H1 (cell line): ENCODE results near the gene TNPO3. TPM values are rescaled to one million over a fixed set of nuclear protein-coding genes. Genes with fewer than 3 reads are reported as not detected.

Experiments
- CTCF ChIA-PET: fragments of 300-600 bp; sonication (Branson Sonifier 250); formaldehyde crosslinking; loops from one replicate; lab custom pipeline; 2021; ENCODE audit not compliant: partially characterized antibody; lab: Charles Lee
- POLR2A ChIA-PET: fragments of 300-600 bp; sonication (Branson Sonifier 250); formaldehyde crosslinking; loops from one replicate; lab custom pipeline; 2021; ENCODE audit warnings: inconsistent platforms; ENCODE audit not compliant: partially characterized antibody; lab: Charles Lee
- DNase-seq, 2 experiments: peaks; one replicate each; pipeline versions ENCODE4 v3.0.0 to v3.0.0-alpha.2; 2010 to 2022; ENCODE audit warnings: low spot score in 2 of 2, low read depth in 1 of 2, mixed read lengths in 1 of 2
- FAIRE-seq: peaks from 2 replicates; lab custom pipeline; 2011; peaks lifted over from hg19 to GRCh38; lab: Jason Lieb, UNC
- H2AFZ ChIP-seq: 2 replicates; pipeline ENCODE4 v1.8.1; 2012; ENCODE audit warnings: low read length, inconsistent platforms
- H2AK5ac ChIP-seq: 2 replicates; pipeline ENCODE4 v1.6.1; 2013; ENCODE audit warnings: low read depth, low read length
- H2BK120ac ChIP-seq: replicated peaks from 2 replicates; pipeline ENCODE3; 2013; ENCODE audit warnings: low read depth, low read length, inconsistent platforms
- H2BK12ac ChIP-seq: 2 replicates; pipeline ENCODE4 v1.6.1; 2013; ENCODE audit warnings: low read depth, low read length
- H2BK15ac ChIP-seq: 2 replicates; pipeline ENCODE4 v1.6.1; 2013; ENCODE audit warnings: low read length
- H2BK20ac ChIP-seq: 2 replicates; pipeline ENCODE4 v1.6.1; 2013; ENCODE audit warnings: low read length
- H2BK5ac ChIP-seq: 2 replicates; pipeline ENCODE4 v1.6.1; 2013; ENCODE audit warnings: low read depth, low read length
- H3K14ac ChIP-seq: 2 replicates; pipeline ENCODE4 v1.6.1; 2013; ENCODE audit warnings: inconsistent platforms; ENCODE audit not compliant: insufficient read length
- H3K18ac ChIP-seq: 2 replicates; pipeline ENCODE4 v1.6.1; 2013; ENCODE audit warnings: low read length; ENCODE audit errors: extremely low read depth
- H3K23ac ChIP-seq: 2 replicates; pipeline ENCODE4 v1.6.1; 2013; ENCODE audit warnings: inconsistent platforms; ENCODE audit not compliant: insufficient read length
- H3K23me2 ChIP-seq: 2 replicates; pipeline ENCODE4 v1.6.1; 2013; ENCODE audit warnings: low read depth, low read length
- H3K27ac ChIP-seq: 2 replicates; pipeline ENCODE4 v1.6.1; 2011; ENCODE audit warnings: low read depth, low read length, inconsistent platforms
- H3K27me3 ChIP-seq, 4 experiments: replicated peaks in 1 of 4; 1 replicate in 1 of 4; 2 replicates in 3 of 4; pipeline versions ENCODE4 v1.6.1 to v1.8.1; 2011 to 2013; ENCODE audit warnings: low read length in 3 of 4, mild to moderate bottlenecking in 3 of 4, inconsistent platforms in 2 of 4, mixed read lengths in 2 of 4, moderate library complexity in 1 of 4; ENCODE audit not compliant: control insufficient read depth in 3 of 4, insufficient read depth in 3 of 4; ENCODE audit errors: extremely low read depth in 1 of 4
- H3K36me3 ChIP-seq, 4 experiments: 2 replicates each; pipeline versions ENCODE4 v1.6.1 to v1.8.1; 2011 to 2013; ENCODE audit warnings: mild to moderate bottlenecking in 4 of 4, low read length in 3 of 4, moderate library complexity in 2 of 4, control low read depth in 1 of 4, inconsistent platforms in 1 of 4; ENCODE audit not compliant: insufficient read depth in 4 of 4, control insufficient read depth in 2 of 4
- H3K4ac ChIP-seq: replicated peaks from 2 replicates; pipeline ENCODE3; 2013; ENCODE audit warnings: low read length, low read depth, mixed read lengths, inconsistent platforms; ENCODE audit not compliant: insufficient read length
- H3K4me1 ChIP-seq, 4 experiments: replicated peaks in 1 of 4; 1 replicate in 1 of 4; 2 replicates in 3 of 4; pipeline versions ENCODE4 v1.6.1 to v1.8.1; 2011 to 2013; ENCODE audit warnings: low read length in 3 of 4, inconsistent platforms in 2 of 4, mixed read lengths in 1 of 4; ENCODE audit not compliant: insufficient read depth in 4 of 4, control insufficient read depth in 3 of 4
- H3K4me2 ChIP-seq, 2 experiments: 2 replicates each; pipeline versions ENCODE4 v1.6.1 to v1.8.1; 2011 to 2013; ENCODE audit warnings: low read depth in 2 of 2, low read length in 2 of 2, control low read depth in 1 of 2, inconsistent platforms in 1 of 2, mild to moderate bottlenecking in 1 of 2; ENCODE audit not compliant: insufficient read depth in 1 of 2
- H3K4me3 ChIP-seq, 4 experiments: fragments of 200-600, 300-600 bp in 1 of 4; sonication (generic), shearing (Covaris generic), sonication (Bioruptor Twin) in 1 of 4; 2 replicates each; pipeline versions ENCODE4 v1.5.1 to v1.8.1; 2011 to 2016; ENCODE audit warnings: low read length in 4 of 4, low read depth in 3 of 4, control low read depth in 2 of 4, inconsistent platforms in 2 of 4, mild to moderate bottlenecking in 2 of 4, mixed read lengths in 1 of 4, moderate library complexity in 1 of 4; ENCODE audit not compliant: insufficient read depth in 2 of 4; ENCODE audit errors: extremely low read depth in 1 of 4
- H3K56ac ChIP-seq: replicated peaks from 2 replicates; pipeline ENCODE3; 2013; ENCODE audit warnings: low read depth, mild to moderate bottlenecking, mixed read lengths, low read length, inconsistent platforms; ENCODE audit not compliant: insufficient read length
- H3K79me1 ChIP-seq: 2 replicates; pipeline ENCODE4 v1.6.1; 2013; ENCODE audit warnings: low read depth, low read length, control low read depth
- H3K79me2 ChIP-seq, 2 experiments: 2 replicates each; pipeline versions ENCODE4 v1.6.1 to v1.8.1; 2012 to 2013; ENCODE audit warnings: low read length in 2 of 2, mild to moderate bottlenecking in 2 of 2, inconsistent platforms in 1 of 2; ENCODE audit not compliant: insufficient read depth in 2 of 2, control insufficient read depth in 1 of 2
- H3K9ac ChIP-seq, 4 experiments: replicated peaks in 1 of 4; 1 replicate in 1 of 4; 2 replicates in 3 of 4; pipeline versions ENCODE4 v1.6.1 to v1.8.1; 2011 to 2013; ENCODE audit warnings: low read depth in 3 of 4, low read length in 3 of 4, control low read depth in 2 of 4, mild to moderate bottlenecking in 2 of 4, moderate library complexity in 2 of 4, inconsistent platforms in 1 of 4; ENCODE audit errors: extremely low read depth in 1 of 4
- H3K9me3 ChIP-seq, 2 experiments: 2 replicates each; pipeline versions ENCODE4 v1.6.1 to v1.8.1; 2012 to 2013; ENCODE audit warnings: mild to moderate bottlenecking in 2 of 2, moderate library complexity in 2 of 2, control low read depth in 1 of 2, inconsistent platforms in 1 of 2, low read depth in 1 of 2, low read length in 1 of 2, mixed read lengths in 1 of 2; ENCODE audit not compliant: insufficient read depth in 2 of 2
- H4K20me1 ChIP-seq, 2 experiments: replicated peaks in 1 of 2; 2 replicates each; pipeline versions ENCODE3 to v1.8.1; 2011 to 2013; ENCODE audit warnings: inconsistent platforms in 2 of 2, low read length in 2 of 2, mild to moderate bottlenecking in 1 of 2; ENCODE audit not compliant: insufficient read depth in 2 of 2, control insufficient read depth in 1 of 2
- H4K5ac ChIP-seq: 2 replicates; pipeline ENCODE4 v1.6.1; 2013; ENCODE audit warnings: low read length, low read depth, mixed read lengths, inconsistent platforms; ENCODE audit not compliant: insufficient read length
- H4K8ac ChIP-seq: 2 replicates; pipeline ENCODE4 v1.8.0; 2013; ENCODE audit warnings: mild to moderate bottlenecking, moderate library complexity, low read length, inconsistent platforms; ENCODE audit not compliant: insufficient read depth; ENCODE audit errors: extremely low read depth
- H4K91ac ChIP-seq: replicated peaks from 2 replicates; pipeline ENCODE3; 2013; ENCODE audit warnings: low read length, mixed read lengths, inconsistent platforms; ENCODE audit not compliant: insufficient read length
- BACH1 ChIP-seq: IDR thresholded peaks from 2 replicates; pipeline ENCODE4 v1.6.1; 2012; ENCODE audit warnings: low read length, improper control_type of control experiment
- BCL11A ChIP-seq, 2 experiments: IDR thresholded peaks; one replicate each; pipeline ENCODE4 v1.6.1; 2011; ENCODE audit warnings: low read depth in 2 of 2, low read length in 2 of 2, mild to moderate bottlenecking in 2 of 2
- CHD1 ChIP-seq: IDR thresholded peaks from 2 replicates; pipeline ENCODE4 v1.6.1; 2012; ENCODE audit warnings: low read depth, low read length, improper control_type of control experiment
- EGR1 ChIP-seq: IDR thresholded peaks from 2 replicates; pipeline ENCODE4 v1.6.1; 2011; ENCODE audit warnings: low read depth, low read length, borderline replicate concordance
- JUN ChIP-seq: IDR thresholded peaks from 2 replicates; pipeline ENCODE4 v1.6.1; 2011; ENCODE audit warnings: low read depth, mild to moderate bottlenecking, improper control_type of control experiment, low read length
- KDM5A ChIP-seq: fragments of 200-600 bp; IDR thresholded peaks from 2 replicates; pipeline ENCODE4 v1.7.1; 2012; ENCODE audit warnings: mild to moderate bottlenecking, low read length, inconsistent platforms, mixed read lengths
- POLR2A ChIP-seq, 2 experiments: IDR thresholded peaks; 1 replicate in 1 of 2; 2 replicates in 1 of 2; pipeline ENCODE4 v1.6.1; 2011; ENCODE audit warnings: low read depth in 2 of 2, low read length in 2 of 2, mild to moderate bottlenecking in 2 of 2; ENCODE audit errors: control extremely low read depth in 1 of 2
- POU5F1 ChIP-seq: IDR thresholded peaks from 2 replicates; pipeline ENCODE4 v1.6.1; 2011; ENCODE audit warnings: low read depth, mild to moderate bottlenecking, low read length, moderate library complexity
- RAD21 ChIP-seq, 2 experiments: IDR thresholded peaks in 1 of 2; conservative IDR thresholded peaks in 1 of 2; 2 replicates each; pipeline ENCODE4 v1.6.1; 2011; ENCODE audit warnings: low read depth in 2 of 2, low read length in 2 of 2, improper control_type of control experiment in 1 of 2, inconsistent platforms in 1 of 2, mild to moderate bottlenecking in 1 of 2, moderate library complexity in 1 of 2
- RFX5 ChIP-seq: IDR thresholded peaks from 2 replicates; pipeline ENCODE4 v1.6.1; 2011; ENCODE audit warnings: low read depth, low read length, improper control_type of control experiment, borderline replicate concordance
- RXRA ChIP-seq: IDR thresholded peaks from 2 replicates; pipeline ENCODE4 v1.6.1; 2011; ENCODE audit warnings: low read depth, mild to moderate bottlenecking, low read length, moderate library complexity; ENCODE audit not compliant: insufficient read depth
- SAP30 ChIP-seq: fragments of 300-600 bp; sonication (generic); IDR thresholded peaks from 2 replicates; pipeline ENCODE4 v1.7.1; 2012; ENCODE audit warnings: low read length, moderate library complexity, mild to moderate bottlenecking, inconsistent platforms; ENCODE audit not compliant: insufficient read depth, insufficient replicate concordance
- SIRT6 ChIP-seq: IDR thresholded peaks from one replicate; pipeline ENCODE4 v1.7.1; 2012; ENCODE audit warnings: low read length, inconsistent platforms
- WGBS, 2 experiments: shearing (Covaris generic) in 1 of 2; methylation state at CpG; one replicate each; pipeline versions ENCODE4 v1.1.6 to v1.1.7; 2013 to 2015; ENCODE audit warnings: low lambda C conversion rate in 2 of 2, mixed read lengths in 2 of 2, inconsistent platforms in 1 of 2, low coverage in 1 of 2, missing lambda C conversion rate in 1 of 2; ENCODE audit not compliant: insufficient replicate concordance in 2 of 2, insufficient coverage in 1 of 2, insufficient read length in 1 of 2; ENCODE audit errors: extremely low coverage in 1 of 2, missing lambda C conversion rate in 1 of 2; 5-methylcytosine and 5-hydroxymethylcytosine counted together
- polyA plus RNA-seq, 7 experiments: library from polyadenylated mRNA; depleted of rRNA in 3 of 7; stranded (reverse) in 5 of 7; unstranded in 2 of 7; fragments of >200 nt in 5 of 7; fragments of 200-250 nt in 2 of 7; gene quantifications; 1 replicate in 5 of 7; 2 replicates in 1 of 7; 4 replicates in 1 of 7; pipeline versions ENCODE4 v1.2.1 to v1.2.3, GENCODE V29; 2011 to 2013; ENCODE audit warnings: missing spikeins in 2 of 7, mixed read lengths in 2 of 7
- total RNA-seq: library from RNA; stranded (reverse); fragmentation: NEBNext Ultra II Directional; extraction: Animal tissue kit (Norgen Biotek cat#: 25700); gene quantifications from 2 replicates; pipeline ENCODE4 v1.2.1, GENCODE V29; 2021
- TF ChIP-seq, protein P1 (sequence below): IDR thresholded peaks from 2 replicates; pipeline ENCODE4 v1.6.1; 2012; ENCODE audit warnings: inconsistent platforms

TNPO3 gene
- total and polyA plus RNA-seq, 2 of the 8 experiments (the other 6 are each of a cell fraction or from before 2014, with no cell fraction given): 67.6 to 99.2 TPM

DNA sequence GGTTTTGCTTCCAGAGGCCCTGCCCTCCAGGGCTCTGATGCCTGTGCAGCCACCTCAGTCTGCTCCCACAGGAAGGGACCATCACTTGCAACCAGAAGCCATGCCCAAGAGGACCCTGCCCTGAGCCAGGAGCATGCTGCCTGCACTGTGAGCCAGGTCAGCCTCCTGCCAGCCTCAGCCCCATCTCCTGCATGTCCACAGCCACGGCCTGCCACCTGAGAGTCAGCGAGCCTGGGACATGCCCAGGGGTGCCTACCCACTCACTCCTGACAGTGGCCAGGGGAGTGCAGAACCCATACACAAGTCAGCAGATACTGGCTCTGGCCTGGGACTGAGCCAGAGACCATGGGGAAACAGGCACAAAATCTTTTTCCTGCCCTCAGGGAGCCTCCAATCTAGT, 137.8 kb downstream of the TNPO3 start:
- peaks cover 27 to 45% (median 37%) of the 10 kb centered on the region in 4 experiments for H3K27me3 ChIP-seq
- TF ChIP-seq POLR2A (IDR thresholded peaks at IDR 0.05; ENCODE audit: control extremely low read depth in 1 of 2, low read depth in 2 of 2, low read length in 2 of 2) (no peak), RFX5 (no peak), BACH1 (no peak), POU5F1 (no peak), SAP30 (no peak), SIRT6 (no peak), CHD1 (no peak), RAD21 (IDR thresholded peaks at IDR 0.05 in 1 of 2, conservative IDR thresholded peaks at IDR 0.05 in 1 of 2; ENCODE audit: low read depth in 2 of 2, low read length in 2 of 2) (no peak), BCL11A (IDR thresholded peaks at IDR 0.05; ENCODE audit: low read depth in 2 of 2, low read length in 2 of 2) (no peak), JUN (no peak), EGR1 (no peak), RXRA (no peak), KDM5A (no peak)
- TF ChIP-seq, protein P1, sequence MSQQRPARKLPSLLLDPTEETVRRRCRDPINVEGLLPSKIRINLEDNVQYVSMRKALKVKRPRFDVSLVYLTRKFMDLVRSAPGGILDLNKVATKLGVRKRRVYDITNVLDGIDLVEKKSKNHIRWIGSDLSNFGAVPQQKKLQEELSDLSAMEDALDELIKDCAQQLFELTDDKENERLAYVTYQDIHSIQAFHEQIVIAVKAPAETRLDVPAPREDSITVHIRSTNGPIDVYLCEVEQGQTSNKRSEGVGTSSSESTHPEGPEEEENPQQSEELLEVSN: no peak

More for the DNA sequence above, 137.8 kb downstream of the TNPO3 start:
- FAIRE-seq (no peak), DNase-seq (peak in 1 of 2 experiments; percentile 42)
- Histone ChIP-seq H3K9me3 (no peaks in the 10 kb centered on the region), H2BK15ac (no peak overlapping the region), H3K4ac (no peak overlapping the region), H3K9ac (no peak overlapping the region), H2AK5ac (no peak overlapping the region), H2BK12ac (no peak overlapping the region), H3K56ac (no peak overlapping the region), H4K8ac (no peak overlapping the region), H3K18ac (no peak overlapping the region), H3K23ac (no peak overlapping the region), H3K27ac (no peak overlapping the region), H2BK5ac (no peak overlapping the region), H3K79me2 (no peaks in the 10 kb centered on the region), H3K36me3 (no peaks in the 10 kb centered on the region), H3K23me2 (peaks cover 5% of the 10 kb centered on the region; the same call in 1 of the 2 replicates), H2AFZ (no peak overlapping the region), H4K91ac (no peak overlapping the region), H3K79me1 (no peaks in the 10 kb centered on the region), H4K20me1 (peaks cover 0 to 1% of the 10 kb centered on the region in 2 experiments), H2BK20ac (no peak overlapping the region), H3K14ac (no peak overlapping the region), H4K5ac (no peak overlapping the region), H3K4me2 (no peak overlapping the region; a peak in 1 of 4 replicates), H3K4me1 (peaks cover 1 to 20% (median 4%) of the 10 kb centered on the region in 4 experiments; a peak in 5 of 7 replicates), H2BK120ac (no peak overlapping the region), H3K4me3 (no peak overlapping the region)
- ChIA-PET POLR2A (no interaction called here), CTCF (interaction anchor here (0.6 to 2.4 kb wide), 7 partner anchors 9 to 1979 kb away, joined by 3 to 7 read pairs (median 5); no protein-coding TSS in a partner anchor)
- WGBS, 2 experiments: 88% methylated on average over 2 of the region's 2 CpGs; no CpG with 5 or more reads in 1 of the 2 experiments
